GM03348 (cell line): ENCODE results near the gene SOX8.

Experiments used
- DNase-seq: peaks from one replicate; pipeline ENCODE4 v3.0.0; 2012; ENCODE audit warnings: low spot score

The SOX8 gene

GRCh38 chr16:988471-989353 is 7.1 kb downstream of the SOX8 start:
- no peak for DNase-seq

GRCh38 chr16:989354-989814 is 7.8 kb downstream of the SOX8 start:
- DNase-seq = no peak

- DNase-seq = no peak
Measured at GRCh38 chr16:990516-991291, 9.1 kb downstream of the SOX8 start.

GRCh38 chr16:991345-991744 is 9.8 kb downstream of the SOX8 start:
- no peak for DNase-seq

- DNase-seq = no peak
Measured at GRCh38 chr16:991773-992172, 10.2 kb downstream of the SOX8 start.

GRCh38 chr16:993731-994130 is 12.2 kb downstream of the SOX8 start:
- no peak for DNase-seq

- DNase-seq = no peak
Measured at GRCh38 chr16:995087-995486, 13.5 kb downstream of the SOX8 start.

- no peak for DNase-seq
Measured at GRCh38 chr16:995783-996182, 14.2 kb downstream of the SOX8 start.

- DNase-seq = no peak
Measured at GRCh38 chr16:996681-997080, 15.1 kb downstream of the SOX8 start.

- DNase-seq = no peak
Measured at GRCh38 chr16:997440-998051, 16.0 kb downstream of the SOX8 start.

GRCh38 chr16:998211-998610 is 16.6 kb downstream of the SOX8 start:
- DNase-seq = no peak

GRCh38 chr16:998615-999014 is 17.0 kb downstream of the SOX8 start:
- DNase-seq = no peak

GRCh38 chr16:999677-1000076 is 18.1 kb downstream of the SOX8 start:
- no peak for DNase-seq

GRCh38 chr16:1000608-1001007 is 19.0 kb downstream of the SOX8 start:
- DNase-seq = no peak

- DNase-seq = no peak
Measured at GRCh38 chr16:1001096-1001495, 19.5 kb downstream of the SOX8 start.

- peak; percentile 62 for DNase-seq
Measured at GRCh38 chr16:1002399-1003166, 21.0 kb downstream of the SOX8 start.

GRCh38 chr16:1003391-1004347 is 22.1 kb downstream of the SOX8 start:
- DNase-seq = no peak

- no peak for DNase-seq
Measured at GRCh38 chr16:1005286-1005685, 23.7 kb downstream of the SOX8 start.

- no peak for DNase-seq
Measured at GRCh38 chr16:1006781-1007180, 25.2 kb downstream of the SOX8 start.

- DNase-seq = no peak
Measured at GRCh38 chr16:1007284-1007850, 25.8 kb downstream of the SOX8 start.
